Ishikawa (cell line): ENCODE data around the gene CTNNA3.

Source experiments
- CEBPB ChIP-seq: IDR thresholded peaks from 2 replicates; pipeline ENCODE4 v1.6.1; 2012
- EP300 ChIP-seq: IDR thresholded peaks from 2 replicates; pipeline ENCODE4 v1.6.1; 2012; ENCODE audit warnings: borderline replicate concordance
- MAX ChIP-seq: IDR thresholded peaks from 2 replicates; pipeline ENCODE4 v1.6.1; 2012
- NFIC ChIP-seq: IDR thresholded peaks from 2 replicates; pipeline ENCODE4 v1.6.1; 2012
- REST ChIP-seq: IDR thresholded peaks from 2 replicates; pipeline ENCODE4 v1.6.1; 2012; ENCODE audit warnings: low read depth, mild to moderate bottlenecking

- no peak for TF ChIP-seq MAX
- no peak for TF ChIP-seq EP300
- no peak for TF ChIP-seq CEBPB
- no peak for TF ChIP-seq NFIC
- no peak for TF ChIP-seq REST
Observed at GRCh38 chr10:67011480-67011879, 684.5 kb downstream of the CTNNA3 start.
